NB4 (cell line): ENCODE results near the gene SCML1.

Source experiments
- CTCF ChIP-seq: IDR thresholded peaks from one replicate; pipeline ENCODE4 v1.5.1; 2012; ENCODE audit warnings: low read depth, low read length
- POLR2A ChIP-seq: IDR thresholded peaks from 2 replicates; pipeline ENCODE4 v1.6.1; 2011; ENCODE audit warnings: mild to moderate bottlenecking; ENCODE audit not compliant: insufficient read length; ENCODE audit errors: extremely low read depth

DNA sequence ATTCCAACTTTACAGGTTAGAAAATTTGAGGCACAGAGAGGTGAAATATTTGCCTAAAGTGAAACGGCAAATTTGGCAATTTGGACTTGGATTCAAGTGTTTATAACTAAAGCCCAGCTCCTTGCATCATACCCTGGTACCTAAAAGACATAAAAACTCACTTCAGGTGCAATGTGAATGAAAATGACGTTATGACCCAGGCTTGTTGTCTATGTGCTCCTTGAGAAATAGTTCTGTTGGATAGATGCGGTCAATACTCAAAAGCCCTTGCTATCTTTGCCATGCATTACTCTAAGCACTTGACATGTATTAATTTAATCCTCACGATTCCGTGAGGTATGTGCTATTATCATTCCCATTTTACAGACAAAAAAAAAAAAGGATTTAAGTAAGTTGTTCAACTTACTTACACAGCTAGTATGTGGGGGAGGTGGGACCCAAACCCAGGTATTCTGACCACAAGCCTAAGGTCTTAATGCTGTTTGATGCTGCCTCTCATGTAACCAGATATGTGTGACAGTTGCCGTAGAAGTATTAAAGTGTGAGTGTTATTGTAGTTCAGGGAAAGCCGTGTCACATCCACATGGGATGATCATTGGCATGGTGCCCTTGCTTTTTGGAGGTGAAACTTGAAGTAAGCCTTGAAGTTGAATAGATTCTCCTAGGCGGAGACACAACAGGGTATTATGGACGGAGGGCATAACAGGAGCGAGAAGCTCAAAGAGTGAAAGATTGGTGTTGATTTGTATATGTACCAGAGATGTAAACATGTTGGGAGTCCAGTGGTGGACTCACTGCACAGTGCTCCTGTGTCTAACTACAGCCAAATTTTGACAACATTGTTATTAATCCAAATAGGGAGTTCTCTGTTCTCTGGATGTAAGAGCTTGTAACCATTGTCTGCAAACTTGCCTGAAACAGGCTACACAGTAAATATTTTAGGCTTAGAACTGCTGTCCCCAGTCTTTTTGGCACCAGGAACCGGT is 3.1 kb downstream of the SCML1 start:
- no peak for TF ChIP-seq POLR2A
- TF ChIP-seq CTCF = no peak
